ENCODE data around the gene AADAT. TPM values are rescaled to one million over a fixed set of nuclear protein-coding genes. Genes with fewer than 3 reads are reported as not detected.

AADAT gene
- total and polyA plus RNA-seq, 9 of the 15 experiments (the other 6 are each of a cell fraction or from before 2014, with no cell fraction given): 0.06 to 0.07 TPM; not detected in 7

GRCh38 chr4:170097681-170098080, 7.9 kb upstream of the AADAT start:
- H3K4me2 ChIP-seq (ENCODE audit: insufficient read depth, low read length): no peak overlapping the region
- H3K4me3 ChIP-seq: no peak overlapping the region
- TF ChIP-seq ZNF174 (CRISPR knock-in tag; IDR thresholded peaks at IDR 0.05) (no peak), ATF3 (IDR thresholded peaks at IDR 0.05) (no peak), ATF3 (CRISPR knock-in tag; conservative IDR thresholded peaks at IDR 0.05) (no peak), KLF16 (IDR thresholded peaks at IDR 0.05) (no peak), CHD4 (IDR thresholded peaks at IDR 0.05; ENCODE audit: insufficient read depth, insufficient replicate concordance, low read depth, low read length, poor library complexity, severe bottlenecking) (no peak), SNRNP70 (optimal IDR thresholded peaks at IDR 0.05; ENCODE audit: low read depth, low read length) (no peak), DIDO1 (tag; IDR thresholded peaks at IDR 0.05; ENCODE audit: low read depth) (no peak)
- BruUV-seq (replicated peaks): no TSS peak
- ChIA-PET POLR2A (no interaction called here), CTCF (ENCODE audit: low intra/inter-chr PET ratio) (no interaction called here)
- H3K27me3 ChIP-seq (ENCODE audit: control insufficient read depth in 2 of 2, insufficient read depth in 2 of 2, low read length in 2 of 2): no peaks in the 10 kb centered on the region
- H3K4me1 ChIP-seq (replicated peaks in 1 of 2; ENCODE audit: control insufficient read depth in 2 of 2, insufficient read depth in 2 of 2, low read length in 2 of 2): no peaks in the 10 kb centered on the region
- no peak for FAIRE-seq
- no peak overlapping the region for H3K9ac ChIP-seq (ENCODE audit: insufficient read depth in 1 of 2, low read depth in 2 of 2, low read length in 2 of 2)
- no peak overlapping the region for H2AFZ ChIP-seq (ENCODE audit: low read depth, low read length)
- no peak for DNase-seq (ENCODE audit: extremely low read depth in 1 of 4, low spot score in 3 of 4)
- H3K79me2 ChIP-seq (ENCODE audit: control insufficient read depth, insufficient read depth, low read length): no peaks in the 10 kb centered on the region
- no peaks in the 10 kb centered on the region for H3K36me3 ChIP-seq (ENCODE audit: control insufficient read depth, insufficient read depth, low read length)
- WGBS (ENCODE audit: insufficient coverage, low coverage, missing lambda C conversion rate): 4% methylated on average over 4 of the region's 4 CpGs
- H3K9me3 ChIP-seq (replicated peaks; ENCODE audit: control insufficient read depth, insufficient read depth, low read depth, low read length): no peaks in the 10 kb centered on the region
- in situ Hi-C loops (cut with MboI) (no loop called here), intact Hi-C loops (cut with micrococcal nuclease) (no loop called here)
- no peak for ATAC-seq
- no peaks in the 10 kb centered on the region for H4K20me1 ChIP-seq (replicated peaks; ENCODE audit: control insufficient read depth, insufficient read depth, low read length)
- no peak overlapping the region for H3K27ac ChIP-seq (ENCODE audit: extremely low read depth, low read depth, low read length)
- no peaks in the 10 kb centered on the region for H3K9me1 ChIP-seq (ENCODE audit: control insufficient read depth, insufficient read depth, low read length)

All from K562 (cell line).